ENCODE results near the gene GABBR2.

Gene GABBR2

DNA sequence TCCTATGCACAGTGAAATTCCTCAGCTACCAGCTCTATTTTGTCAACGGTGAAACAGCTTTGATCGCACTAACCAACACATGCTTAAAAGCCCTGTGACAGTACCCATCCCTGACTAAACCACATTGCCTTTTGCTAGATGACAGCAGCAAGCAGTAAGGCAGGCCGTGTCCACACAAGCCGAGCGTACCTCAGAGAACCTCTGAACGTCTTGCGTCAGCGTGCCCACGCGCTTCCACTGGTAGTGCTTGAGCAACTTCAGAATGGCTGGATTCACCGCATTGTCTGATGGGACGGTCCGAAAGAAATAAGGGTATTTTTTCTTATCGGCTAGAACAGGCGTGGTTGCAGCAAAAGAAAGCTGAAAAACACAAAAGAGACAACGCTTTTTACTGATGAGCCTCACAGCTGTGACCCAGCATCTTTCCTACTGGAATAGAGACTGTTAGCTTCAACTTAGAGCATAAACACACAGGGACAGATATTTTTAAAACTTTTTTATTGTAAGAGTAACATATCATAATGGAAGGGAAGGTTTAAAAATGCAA lies 167.0 kb downstream of the GABBR2 start:
- DNase-seq (ENCODE audit: low read depth), result no peak

DNA sequence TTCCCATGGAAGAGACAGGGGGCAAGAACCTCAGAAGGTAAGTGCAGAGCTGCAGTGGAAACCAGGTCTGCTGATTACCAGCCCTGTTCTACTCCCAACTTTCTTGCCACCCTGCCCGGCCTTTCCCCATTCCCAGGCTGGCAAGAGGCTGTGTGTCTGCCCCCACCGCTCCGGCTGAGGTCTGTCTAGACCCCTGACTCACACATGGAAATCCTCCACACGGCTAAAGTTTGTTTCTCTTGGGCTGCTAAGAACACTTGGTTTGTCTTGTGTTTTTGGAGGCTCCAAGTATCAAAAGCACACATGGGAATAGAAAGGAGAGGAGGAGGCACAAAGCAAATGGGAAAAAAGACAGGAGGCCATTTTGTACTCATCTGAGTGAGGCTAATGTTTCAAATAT lies 168.3 kb downstream of the GABBR2 start:
- DNase-seq (ENCODE audit: low read depth), result no peak

DNA sequence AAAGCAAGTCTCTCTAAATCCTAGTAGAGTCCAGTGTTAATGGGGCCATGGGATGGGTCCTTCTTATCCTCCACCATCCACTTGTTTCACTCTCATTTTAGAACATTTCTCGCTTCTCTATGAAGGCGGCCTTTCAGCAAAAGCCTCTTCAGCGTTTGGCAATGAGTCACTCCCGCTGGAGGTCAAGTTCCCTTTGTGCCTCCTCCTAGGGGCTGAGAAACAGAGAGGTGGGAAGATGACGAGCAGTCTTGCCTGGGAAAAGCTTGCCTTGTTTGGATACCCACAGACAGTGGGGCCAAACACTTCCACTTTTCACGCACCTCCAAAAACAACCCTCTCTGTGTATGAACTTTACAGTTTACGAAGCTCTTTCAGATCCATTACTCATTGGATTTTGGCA lies 168.8 kb downstream of the GABBR2 start:
- DNase-seq (ENCODE audit: low read depth), result no peak

DNA sequence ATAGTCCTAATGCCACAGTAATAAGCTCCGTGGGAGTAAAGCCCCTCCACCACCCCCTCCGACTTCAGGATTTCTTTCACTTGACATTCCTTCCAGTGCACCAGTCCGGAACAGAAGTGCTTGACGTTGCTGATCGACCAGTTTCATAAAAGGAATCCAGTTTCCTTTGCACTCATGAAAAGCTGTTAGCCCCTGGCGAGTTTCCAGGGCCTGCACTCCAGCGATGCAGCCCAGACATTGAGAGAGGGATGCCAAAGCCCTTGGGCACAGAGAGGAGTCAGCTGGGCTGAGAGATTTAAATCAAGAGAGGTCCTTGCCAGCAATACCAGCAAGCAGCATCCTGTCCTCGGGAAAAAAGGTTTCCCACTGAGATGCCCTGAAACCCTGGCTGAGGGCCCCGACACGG lies 170.1 kb downstream of the GABBR2 start:
- no peak for DNase-seq (ENCODE audit: low read depth)

DNA sequence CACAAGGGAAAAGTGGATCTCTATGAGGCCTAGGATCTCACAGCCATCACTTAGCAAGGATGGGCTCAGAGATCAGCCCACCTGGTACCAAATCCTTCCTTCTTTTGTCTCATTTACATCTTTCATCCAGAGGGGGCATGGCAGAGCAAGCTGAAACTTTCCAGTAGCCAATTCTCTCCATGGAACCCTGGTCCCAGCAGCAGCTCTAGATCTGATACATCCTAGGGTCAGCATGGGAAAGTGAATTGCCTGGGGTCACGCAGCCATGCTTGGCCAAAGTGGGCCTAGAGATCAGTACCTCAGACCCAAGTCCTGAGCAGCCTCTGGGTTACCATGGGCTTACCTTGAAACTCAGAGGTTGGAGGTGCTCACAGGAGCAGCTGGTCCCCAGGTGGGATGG lies 170.5 kb downstream of the GABBR2 start:
- no peak for DNase-seq (ENCODE audit: low read depth)

DNA sequence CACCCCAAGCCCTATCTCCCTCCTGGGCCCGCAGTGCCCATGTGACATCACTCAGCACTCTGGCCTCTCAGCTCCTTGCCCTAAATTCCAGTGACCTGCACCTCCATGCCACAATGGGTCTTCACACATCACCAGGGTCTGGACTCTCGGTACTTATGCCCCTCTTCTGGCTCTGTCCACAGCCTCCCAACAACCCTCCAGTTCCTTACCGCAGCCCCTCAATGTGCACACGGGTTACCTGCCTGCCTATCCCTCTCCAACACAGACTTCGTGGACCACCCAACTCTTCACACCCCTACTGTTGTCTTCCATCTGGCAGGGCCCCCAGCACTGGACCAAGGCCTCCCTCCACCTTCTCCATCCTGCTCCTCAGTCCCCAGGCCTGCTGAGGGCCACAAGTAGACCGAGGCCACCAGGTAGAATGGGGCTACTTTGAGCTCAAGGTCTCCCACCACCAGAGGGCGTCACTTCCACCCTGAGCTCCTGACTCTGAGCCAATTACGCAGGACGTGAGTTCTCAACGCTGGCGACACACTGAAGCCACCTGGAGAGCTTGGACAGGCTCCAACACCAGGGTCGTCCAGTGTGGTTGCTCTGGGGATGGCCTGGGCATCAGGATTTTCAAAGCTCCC lies 172.1 kb downstream of the GABBR2 start:
- no peak for DNase-seq (ENCODE audit: low read depth)

DNA sequence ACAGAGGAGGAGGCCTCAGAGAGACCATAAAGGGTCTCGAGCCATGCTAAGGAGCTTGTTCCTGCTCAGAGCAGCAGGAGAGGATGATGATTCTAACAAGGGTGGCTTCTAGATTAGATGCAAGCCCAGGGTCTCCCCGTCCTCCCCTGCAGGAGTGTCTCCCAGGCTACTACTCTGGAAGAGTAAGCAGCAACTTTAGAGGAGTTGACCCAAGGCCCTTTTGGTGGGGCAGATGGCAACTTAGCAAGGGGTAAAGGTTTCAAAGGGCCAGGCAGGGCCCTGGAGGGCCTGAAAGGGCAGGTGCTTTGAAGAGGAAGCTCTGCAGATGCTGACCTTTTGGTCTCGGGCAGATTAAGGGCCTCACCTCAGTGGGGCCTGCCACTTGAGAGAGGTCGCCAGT lies 174.9 kb downstream of the GABBR2 start:
- DNase-seq (ENCODE audit: low read depth), result no peak

DNA sequence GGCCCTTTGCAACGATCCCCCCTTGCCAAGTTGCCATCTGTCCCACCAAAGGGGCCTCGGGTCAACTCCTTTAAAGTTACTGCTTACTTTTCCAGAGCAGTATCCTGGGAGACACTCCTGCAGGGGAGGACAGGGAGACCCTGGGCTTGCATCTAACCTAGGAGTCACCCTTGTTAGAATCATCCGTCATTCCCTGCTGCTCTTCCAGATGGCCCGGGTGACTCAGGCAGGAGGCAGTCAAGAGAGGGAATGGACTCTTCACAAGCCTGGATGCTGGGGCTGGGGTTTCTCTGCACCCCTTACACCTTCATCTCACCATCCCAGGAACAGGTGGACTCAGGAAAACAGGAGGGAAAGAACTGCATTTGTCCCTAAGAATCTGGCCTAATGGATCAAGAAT lies 175.6 kb downstream of the GABBR2 start:
- DNase-seq (ENCODE audit: low read depth), result no peak

DNA sequence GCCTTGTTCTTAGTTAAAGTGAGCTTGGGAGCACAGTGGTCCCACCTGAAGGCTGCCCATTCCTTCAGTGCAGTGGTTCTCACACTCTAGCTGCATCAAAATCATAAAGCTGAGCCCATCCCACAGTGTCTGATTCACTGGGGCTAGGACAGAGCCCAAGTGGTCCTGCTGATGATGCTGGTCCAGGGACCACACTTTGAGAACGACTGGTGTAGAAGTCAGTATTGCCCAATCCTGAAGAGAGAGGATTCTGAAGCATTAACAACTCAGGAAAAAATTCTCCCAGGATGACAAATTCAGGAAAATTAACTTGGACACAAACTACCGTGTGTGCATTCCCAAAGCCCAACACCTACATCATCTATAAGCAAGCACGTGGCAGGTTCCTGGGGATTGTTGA lies 176.2 kb downstream of the GABBR2 start:
- DNase-seq (ENCODE audit: low read depth), result no peak

DNA sequence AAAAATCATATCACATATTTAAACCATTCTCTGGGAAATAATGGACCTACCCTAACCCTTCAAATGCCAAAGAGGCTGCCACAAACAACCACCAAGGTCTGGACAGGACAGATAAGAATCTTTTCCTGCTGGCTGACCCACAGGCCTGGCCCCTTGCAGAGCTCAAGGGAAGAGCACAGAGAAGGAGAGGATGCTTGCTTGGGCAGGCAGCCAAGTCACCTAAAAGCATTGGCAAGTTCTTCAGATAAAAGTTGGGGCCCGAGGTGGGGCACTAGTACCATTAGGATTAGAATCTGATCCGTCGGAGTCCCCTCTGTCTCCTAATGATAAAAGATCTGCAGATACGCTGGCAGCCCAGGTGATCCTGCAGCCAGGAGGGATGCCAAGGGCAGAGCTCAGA lies 176.6 kb downstream of the GABBR2 start:
- DNase-seq (ENCODE audit: low read depth), result no peak

DNA sequence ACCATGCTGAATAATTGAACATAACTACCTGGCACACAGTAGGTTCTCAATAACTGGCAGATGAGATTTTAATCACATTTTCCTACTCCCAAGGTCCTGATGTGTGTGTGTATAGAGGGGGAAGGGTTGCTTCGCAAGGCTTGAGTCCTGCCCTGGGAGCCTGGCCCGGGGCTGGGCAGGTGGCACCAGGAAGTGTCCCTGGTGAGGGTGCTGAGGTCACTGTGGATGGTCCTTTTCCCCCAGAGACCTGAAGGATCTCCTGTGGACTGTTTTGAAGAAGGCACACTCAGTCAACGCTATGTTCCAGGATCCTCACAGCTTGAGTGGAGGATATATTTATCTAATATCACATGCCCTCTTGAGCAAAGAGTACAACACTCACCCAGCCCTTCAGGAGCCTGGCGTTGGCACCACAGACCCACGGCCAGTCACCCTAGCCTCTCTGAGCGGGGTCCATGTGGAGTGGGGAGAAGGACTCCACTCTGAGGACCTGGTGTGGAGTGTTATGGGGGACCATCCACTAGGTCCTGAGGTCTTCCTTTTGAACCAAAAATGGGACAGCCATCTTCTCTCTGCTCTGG lies 177.8 kb downstream of the GABBR2 start:
- no peak for DNase-seq (ENCODE audit: low read depth)

DNA sequence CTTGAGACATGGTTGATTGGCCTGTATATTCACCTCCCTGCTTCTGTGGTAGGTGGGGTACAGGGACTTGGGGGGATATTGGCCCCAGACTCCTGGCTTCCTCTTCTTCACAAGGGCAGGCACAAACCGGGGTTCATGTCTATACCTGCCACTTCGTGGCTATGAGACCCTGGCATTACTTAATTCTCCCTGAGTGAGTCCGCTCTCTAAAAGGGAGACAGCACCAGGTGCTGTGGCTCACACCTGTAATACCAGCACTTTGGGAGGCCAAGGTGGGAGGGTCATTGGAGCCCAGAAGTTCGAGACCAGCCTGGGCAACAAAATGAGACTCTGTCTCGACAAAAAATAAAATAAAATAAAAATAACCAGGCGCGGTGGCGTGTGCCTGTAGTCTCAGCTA lies 178.5 kb downstream of the GABBR2 start:
- no peak for DNase-seq (ENCODE audit: low read depth)

DNA sequence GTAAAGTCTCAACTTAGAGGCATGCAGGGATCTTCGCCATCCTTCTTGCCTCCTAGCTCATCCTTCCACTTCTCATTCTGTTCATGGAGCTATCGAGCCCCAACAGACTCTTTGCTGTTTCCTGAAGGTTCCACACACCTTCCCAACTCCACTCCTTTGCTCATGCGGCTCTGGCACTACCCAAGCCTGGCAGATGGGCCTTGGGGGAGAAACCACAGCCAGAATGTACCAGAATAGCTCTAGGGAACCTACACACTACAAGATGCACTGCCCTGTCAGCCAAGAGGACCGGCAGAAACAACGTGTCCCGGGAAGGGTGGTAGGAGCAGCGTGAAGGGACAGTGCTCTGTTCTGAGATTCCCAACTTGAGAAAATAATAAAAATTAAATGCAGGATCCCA lies 178.9 kb downstream of the GABBR2 start:
- DNase-seq (ENCODE audit: low read depth), result no peak

DNA sequence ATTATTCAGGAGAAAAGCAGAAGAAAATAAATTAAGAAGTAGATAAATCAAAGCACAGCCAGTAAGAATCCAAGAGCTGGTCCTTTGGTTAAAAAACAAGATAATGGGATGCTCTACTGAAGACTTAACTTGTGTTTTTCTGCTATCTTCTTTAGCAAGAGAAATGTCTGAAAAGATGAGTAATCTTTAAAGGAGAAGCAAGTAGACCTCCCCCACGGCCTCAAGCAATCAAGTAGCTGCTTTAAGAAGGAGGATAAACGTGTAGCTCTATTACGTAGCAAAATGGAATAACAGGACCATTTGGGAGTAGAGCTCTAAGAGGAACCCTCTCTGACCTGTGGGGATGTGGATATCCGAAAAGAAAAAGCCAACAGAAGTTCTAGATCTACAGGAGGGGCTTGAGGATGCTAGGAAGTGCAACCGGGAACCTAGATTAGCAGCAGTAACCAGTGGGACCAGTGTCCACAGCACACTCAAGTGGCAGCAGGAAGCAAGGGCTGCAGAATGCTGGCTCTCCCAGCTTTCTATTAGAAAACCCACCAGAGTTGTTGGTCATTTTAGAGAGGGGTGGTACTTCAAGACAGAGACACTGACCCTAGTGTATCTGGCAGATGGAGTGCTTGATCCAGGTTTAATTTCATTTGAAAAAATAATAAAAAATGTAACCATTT lies 185.4 kb downstream of the GABBR2 start:
- no peak for DNase-seq (ENCODE audit: low read depth)

DNA sequence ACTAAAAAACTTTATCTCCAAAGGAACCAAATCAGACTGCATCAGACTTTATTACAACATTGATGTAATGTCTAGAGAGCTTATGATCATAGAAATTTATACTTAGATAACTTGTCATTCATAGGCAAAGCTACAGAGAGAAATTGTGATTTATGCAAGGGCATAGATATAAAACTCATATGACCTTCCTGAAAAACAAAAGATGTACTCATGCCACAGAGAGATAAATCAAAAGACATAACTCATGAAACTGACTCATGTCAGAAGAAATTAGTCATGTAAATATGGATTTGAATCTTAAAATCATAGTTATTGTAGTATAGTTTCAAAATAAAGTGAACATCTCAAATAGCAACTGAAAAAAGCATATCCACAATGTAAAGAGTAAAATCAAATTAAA lies 186.2 kb downstream of the GABBR2 start:
- no peak for DNase-seq (ENCODE audit: low read depth)

DNA sequence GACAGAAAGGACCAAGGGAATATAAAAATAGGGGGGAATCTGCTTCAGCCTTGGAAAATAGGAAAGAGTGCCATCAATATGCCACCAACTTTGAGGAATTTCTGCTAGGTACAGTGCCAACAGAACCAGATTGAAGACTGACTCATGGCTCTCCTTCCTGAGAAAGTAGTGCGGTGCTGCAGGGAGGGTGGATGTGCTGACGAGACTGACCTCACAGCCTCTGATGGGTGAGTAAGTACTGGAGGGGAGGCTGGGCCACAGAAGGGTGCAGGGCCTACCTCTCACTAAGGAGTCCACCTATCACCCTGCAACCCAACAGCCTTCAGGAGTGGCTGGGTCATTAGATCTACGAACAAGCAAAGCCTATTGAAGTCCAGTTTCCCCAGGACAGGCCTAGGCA lies 187.6 kb downstream of the GABBR2 start:
- DNase-seq (ENCODE audit: low read depth), result no peak

DNA sequence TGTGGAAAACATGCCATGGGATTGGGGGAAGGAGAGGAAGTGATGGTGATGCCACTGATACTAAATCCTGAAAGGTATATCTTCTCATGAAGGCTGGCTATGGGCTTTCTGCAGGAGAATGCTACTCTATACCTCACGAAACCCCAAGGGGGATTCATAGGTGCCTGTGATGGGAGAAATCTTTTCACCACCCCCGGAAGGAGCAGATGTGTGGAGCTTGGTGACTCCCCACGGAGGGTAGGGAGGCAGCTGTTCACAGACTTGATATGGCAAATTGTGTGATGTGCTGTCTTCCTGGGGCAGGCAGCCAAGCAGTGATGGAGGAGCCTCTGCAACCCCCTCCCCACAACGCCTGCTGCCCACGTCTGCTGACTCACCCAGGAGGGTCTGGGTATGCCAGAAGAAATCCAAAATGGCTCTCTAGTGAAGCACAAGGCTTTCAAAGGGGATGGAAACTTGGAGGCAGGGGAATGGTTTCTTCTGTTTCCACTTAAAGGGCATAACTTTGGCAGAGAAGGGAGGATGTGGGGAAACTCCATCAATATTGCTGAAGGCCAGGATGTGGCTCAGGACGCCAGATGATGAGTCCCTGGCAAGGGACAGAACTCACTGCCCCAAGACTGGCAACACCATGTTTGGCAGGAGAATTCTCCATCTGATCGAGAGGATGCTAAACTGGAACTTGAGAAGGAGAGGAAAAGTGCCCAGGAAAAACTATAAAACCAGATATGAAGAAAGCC lies 188.3 kb downstream of the GABBR2 start:
- no peak for DNase-seq (ENCODE audit: low read depth)

DNA sequence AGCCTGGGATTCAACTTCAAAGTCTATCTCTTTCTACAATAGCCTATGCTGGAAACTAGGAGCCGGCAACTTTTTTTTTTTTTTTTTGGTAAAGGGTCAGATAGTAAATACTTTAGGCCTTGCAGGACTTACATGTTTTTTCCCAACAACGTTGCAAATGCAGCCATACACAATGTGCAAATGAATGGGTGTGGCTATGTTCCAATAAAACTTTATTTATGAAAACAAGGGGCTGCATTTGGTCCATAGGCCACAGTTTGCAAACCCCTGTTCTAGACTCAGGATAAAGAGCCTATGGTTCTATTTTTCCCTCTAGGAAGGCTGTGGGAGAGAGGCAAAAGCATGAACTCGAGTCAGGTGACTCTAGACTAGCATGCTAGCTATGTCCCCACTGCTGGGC lies 189.1 kb downstream of the GABBR2 start:
- DNase-seq (ENCODE audit: low read depth), result no peak

DNA sequence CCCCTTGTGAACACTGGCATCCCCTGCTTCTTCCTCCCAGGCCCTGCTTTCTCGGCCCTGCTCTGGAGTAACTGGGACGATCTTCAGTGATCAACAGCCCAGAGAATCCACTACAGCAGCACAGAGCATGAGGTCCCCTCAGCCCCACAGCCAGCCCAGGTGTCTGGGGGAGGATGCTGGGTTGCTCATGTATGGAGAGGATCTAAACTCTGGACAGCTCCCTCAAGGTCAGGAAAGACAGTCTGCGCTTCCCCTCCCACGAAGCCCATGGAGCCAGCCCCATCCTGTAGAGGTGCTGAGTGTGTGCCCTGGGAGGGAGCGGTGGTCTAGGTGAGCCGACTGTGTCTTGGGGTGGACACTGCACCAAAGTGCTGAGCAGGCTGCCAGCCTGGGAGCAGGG lies 190.2 kb downstream of the GABBR2 start:
- DNase-seq (ENCODE audit: low read depth), result no peak

DNA sequence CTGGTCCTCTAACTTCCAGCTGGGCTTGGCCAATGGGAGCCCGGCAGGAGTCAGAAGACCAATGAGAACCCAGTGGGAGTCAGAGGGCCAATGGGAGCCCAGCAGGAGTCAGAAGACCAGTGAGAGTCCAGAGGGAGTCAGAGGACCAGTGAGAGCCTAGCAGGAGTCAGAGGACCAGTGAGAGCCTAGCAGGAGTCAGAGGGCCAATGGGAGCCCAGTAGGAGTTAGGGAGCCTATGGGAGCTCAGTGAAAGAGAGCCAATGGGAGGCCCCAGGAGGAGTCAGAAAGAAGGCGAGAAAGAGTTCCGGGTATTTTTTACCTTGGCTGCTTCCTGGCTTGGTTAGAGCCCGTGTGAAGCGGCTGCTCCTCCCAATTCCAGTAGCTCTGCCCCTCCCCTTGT lies 191.0 kb downstream of the GABBR2 start:
- no peak for DNase-seq (ENCODE audit: low read depth)

DNA sequence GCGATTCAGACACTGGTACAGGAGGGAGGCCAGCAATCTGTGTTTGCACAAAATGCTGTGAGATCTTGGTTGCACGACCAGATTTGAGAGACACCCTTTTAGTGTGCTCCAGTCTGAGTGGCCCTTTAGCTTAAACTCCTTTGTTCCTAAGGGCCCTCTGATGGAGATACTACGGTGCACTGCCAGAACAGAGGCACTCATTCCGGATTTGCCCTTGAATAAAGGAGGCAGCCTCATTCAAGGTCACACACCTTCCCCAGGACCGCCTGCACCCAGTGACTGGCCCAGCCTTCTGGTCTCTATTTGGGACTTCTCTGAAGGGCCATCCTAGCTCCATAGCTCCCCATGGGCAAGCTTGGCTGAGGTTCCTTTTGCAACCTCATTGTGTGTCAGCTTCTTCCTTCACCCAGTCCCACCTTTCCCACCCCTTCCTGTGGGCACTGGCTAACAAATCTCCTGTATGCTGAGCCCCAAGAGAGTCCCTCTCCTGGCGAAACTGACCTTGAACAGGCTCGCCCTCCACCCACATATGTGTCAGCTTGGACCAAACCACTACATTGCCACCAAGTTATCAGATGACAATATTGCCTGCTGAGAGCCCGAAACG lies 191.7 kb downstream of the GABBR2 start:
- no peak for DNase-seq (ENCODE audit: low read depth)

DNA sequence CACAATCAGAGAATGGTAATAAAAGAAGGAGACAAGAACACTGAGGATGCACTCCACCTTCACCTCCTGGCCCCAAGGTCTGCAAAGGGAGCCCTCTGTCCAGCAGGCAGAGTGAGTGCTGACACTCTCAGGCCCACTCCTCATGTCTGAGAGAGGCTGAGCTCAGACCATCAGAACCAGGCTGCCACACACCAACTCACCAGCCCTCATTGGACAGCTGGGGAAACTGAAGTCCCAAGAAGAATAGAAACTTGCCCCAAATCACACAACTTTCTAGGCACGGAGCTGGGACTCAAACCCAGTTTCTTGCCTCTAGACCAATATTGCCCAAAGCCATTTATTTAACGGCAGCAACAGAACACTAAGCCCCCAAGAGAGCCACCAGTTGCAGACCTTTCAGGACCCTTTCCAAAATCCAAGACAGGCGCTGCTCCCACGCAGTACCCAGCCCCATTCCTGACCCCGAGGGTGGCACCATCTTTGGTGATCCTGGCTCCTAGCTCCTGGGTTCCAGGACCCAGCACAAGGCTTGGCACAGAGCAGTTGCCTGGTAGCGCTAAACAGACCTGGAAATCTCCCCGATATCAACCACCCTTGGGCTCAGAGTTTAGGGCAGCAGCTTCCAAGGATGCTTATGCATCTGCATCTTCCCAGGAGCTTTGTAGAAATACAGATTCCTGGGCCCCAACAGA lies 192.4 kb downstream of the GABBR2 start:
- no peak for DNase-seq (ENCODE audit: low read depth)
